ENCODE results near the gene MICAL2. TPM values are rescaled to one million over a fixed set of nuclear protein-coding genes. Genes with fewer than 3 reads are reported as not detected.

MICAL2 gene
- polyA plus RNA-seq, 2 donors: 4.5 to 6.2 TPM

- no peaks in the 10 kb centered on the region for H3K27me3 ChIP-seq (ENCODE audit: control insufficient read depth in 1 of 2, insufficient read depth in 2 of 2, low read length in 2 of 2)
- no peaks in the 10 kb centered on the region for H3K9me3 ChIP-seq (ENCODE audit: control insufficient read depth in 2 of 2, insufficient read depth in 1 of 2, low read depth in 1 of 2, low read length in 1 of 2)
- WGBS, 2 donors: 55 to 57% methylated on average over 7 of the region's 7 CpGs
- H3K27ac ChIP-seq (ENCODE audit: low read depth in 2 of 2, low read length in 1 of 2): peak overlapping the region; percentile 79 to 87
- H3K36me3 ChIP-seq (ENCODE audit: control insufficient read depth in 2 of 2, insufficient read depth in 2 of 2, low read length in 1 of 2): no peaks in the 10 kb centered on the region
- H3K4me1 ChIP-seq (ENCODE audit: control insufficient read depth in 2 of 2, insufficient read depth in 2 of 2, low read length in 1 of 2): peaks cover 2 to 19% of the 10 kb centered on the region in 2 donors
- no peak overlapping the region for H3K4me3 ChIP-seq (ENCODE audit: low read depth in 1 of 2, low read length in 2 of 2)
These were observed 23.1 kb upstream of the MICAL2 start for GRCh38 chr11:12087075-12088004.

GRCh38 chr11:12088047-12088481 is 22.3 kb upstream of the MICAL2 start:
- no peaks in the 10 kb centered on the region for H3K36me3 ChIP-seq (ENCODE audit: control insufficient read depth in 2 of 2, insufficient read depth in 2 of 2, low read length in 1 of 2)
- WGBS, 2 donors: 19 to 32% methylated on average over 7 of the region's 7 CpGs
- no peaks in the 10 kb centered on the region for H3K27me3 ChIP-seq (ENCODE audit: control insufficient read depth in 1 of 2, insufficient read depth in 2 of 2, low read length in 2 of 2)
- no peak overlapping the region for H3K4me3 ChIP-seq (ENCODE audit: low read depth in 1 of 2, low read length in 2 of 2)
- H3K27ac ChIP-seq (ENCODE audit: low read depth in 2 of 2, low read length in 1 of 2): peak overlapping the region; percentile 25 to 69
- no peaks in the 10 kb centered on the region for H3K9me3 ChIP-seq (ENCODE audit: control insufficient read depth in 2 of 2, insufficient read depth in 1 of 2, low read depth in 1 of 2, low read length in 1 of 2)
- peaks cover 2 to 19% of the 10 kb centered on the region in 2 donors for H3K4me1 ChIP-seq (ENCODE audit: control insufficient read depth in 2 of 2, insufficient read depth in 2 of 2, low read length in 1 of 2)

GRCh38 chr11:12088531-12088930 is 21.9 kb upstream of the MICAL2 start:
- H3K27me3 ChIP-seq (ENCODE audit: control insufficient read depth in 1 of 2, insufficient read depth in 2 of 2, low read length in 2 of 2): no peaks in the 10 kb centered on the region
- no peak overlapping the region for H3K4me3 ChIP-seq (ENCODE audit: low read depth in 1 of 2, low read length in 2 of 2)
- H3K36me3 ChIP-seq (ENCODE audit: control insufficient read depth in 2 of 2, insufficient read depth in 2 of 2, low read length in 1 of 2): no peaks in the 10 kb centered on the region
- peak overlapping the region in 1 of 2 donors; percentile 40 for H3K27ac ChIP-seq (ENCODE audit: low read depth in 2 of 2, low read length in 1 of 2)
- H3K9me3 ChIP-seq (ENCODE audit: control insufficient read depth in 2 of 2, insufficient read depth in 1 of 2, low read depth in 1 of 2, low read length in 1 of 2): no peaks in the 10 kb centered on the region
- peaks cover 2 to 19% of the 10 kb centered on the region in 2 donors for H3K4me1 ChIP-seq (ENCODE audit: control insufficient read depth in 2 of 2, insufficient read depth in 2 of 2, low read length in 1 of 2)
- 70 to 80% methylated on average over 9 of the region's 9 CpGs for WGBS, 2 donors

GRCh38 chr11:12089041-12089440 is 21.3 kb upstream of the MICAL2 start:
- Histone ChIP-seq H3K9me3 (ENCODE audit: control insufficient read depth in 2 of 2, insufficient read depth in 1 of 2, low read depth in 1 of 2, low read length in 1 of 2) (no peaks in the 10 kb centered on the region), H3K27ac (ENCODE audit: low read depth in 2 of 2, low read length in 1 of 2) (no peak overlapping the region), H3K4me3 (ENCODE audit: low read depth in 1 of 2, low read length in 2 of 2) (no peak overlapping the region), H3K4me1 (ENCODE audit: control insufficient read depth in 2 of 2, insufficient read depth in 2 of 2, low read length in 1 of 2) (peaks cover 2 to 19% of the 10 kb centered on the region in 2 donors), H3K36me3 (ENCODE audit: control insufficient read depth in 2 of 2, insufficient read depth in 2 of 2, low read length in 1 of 2) (no peaks in the 10 kb centered on the region), H3K27me3 (ENCODE audit: control insufficient read depth in 1 of 2, insufficient read depth in 2 of 2, low read length in 2 of 2) (no peaks in the 10 kb centered on the region)
- 93 to 94% methylated on average over 4 of the region's 4 CpGs for WGBS, 2 donors

- H3K27ac ChIP-seq (ENCODE audit: low read depth in 2 of 2, low read length in 1 of 2): no peak overlapping the region
- 69 to 72% methylated on average over 2 of the region's 2 CpGs for WGBS, 2 donors
These were observed 20.9 kb upstream of the MICAL2 start for GRCh38 chr11:12089473-12089872.

GRCh38 chr11:12090061-12090591 is 20.3 kb upstream of the MICAL2 start:
- Histone ChIP-seq H3K27me3 (ENCODE audit: control insufficient read depth in 1 of 2, insufficient read depth in 2 of 2, low read length in 2 of 2) (no peaks in the 10 kb centered on the region), H3K4me3 (ENCODE audit: low read depth in 1 of 2, low read length in 2 of 2) (no peak overlapping the region), H3K4me1 (ENCODE audit: control insufficient read depth in 2 of 2, insufficient read depth in 2 of 2, low read length in 1 of 2) (peaks cover 2 to 19% of the 10 kb centered on the region in 2 donors), H3K36me3 (ENCODE audit: control insufficient read depth in 2 of 2, insufficient read depth in 2 of 2, low read length in 1 of 2) (no peaks in the 10 kb centered on the region), H3K27ac (ENCODE audit: low read depth in 2 of 2, low read length in 1 of 2) (peak overlapping the region; percentile 68 to 83), H3K9me3 (ENCODE audit: control insufficient read depth in 2 of 2, insufficient read depth in 1 of 2, low read depth in 1 of 2, low read length in 1 of 2) (no peaks in the 10 kb centered on the region)
- WGBS, 2 donors: 28 to 50% methylated on average over 4 of the region's 4 CpGs

More at GRCh38 chr11:12089473-12089872, 20.9 kb upstream of the MICAL2 start:
- Histone ChIP-seq H3K9me3 (ENCODE audit: control insufficient read depth in 2 of 2, insufficient read depth in 1 of 2, low read depth in 1 of 2, low read length in 1 of 2) (no peaks in the 10 kb centered on the region), H3K4me3 (ENCODE audit: low read depth in 1 of 2, low read length in 2 of 2) (no peak overlapping the region), H3K27me3 (ENCODE audit: control insufficient read depth in 1 of 2, insufficient read depth in 2 of 2, low read length in 2 of 2) (no peaks in the 10 kb centered on the region), H3K4me1 (ENCODE audit: control insufficient read depth in 2 of 2, insufficient read depth in 2 of 2, low read length in 1 of 2) (peaks cover 2 to 19% of the 10 kb centered on the region in 2 donors), H3K36me3 (ENCODE audit: control insufficient read depth in 2 of 2, insufficient read depth in 2 of 2, low read length in 1 of 2) (no peaks in the 10 kb centered on the region)

GRCh38 chr11:12090761-12091258 is 19.6 kb upstream of the MICAL2 start:
- H3K27ac ChIP-seq (ENCODE audit: low read depth in 2 of 2, low read length in 1 of 2): peak overlapping the region in 1 of 2 donors; percentile 59
- H3K36me3 ChIP-seq (ENCODE audit: control insufficient read depth in 2 of 2, insufficient read depth in 2 of 2, low read length in 1 of 2): no peaks in the 10 kb centered on the region
- WGBS, 2 donors: 57 to 64% methylated on average over 4 of the region's 4 CpGs
- no peaks in the 10 kb centered on the region for H3K9me3 ChIP-seq (ENCODE audit: control insufficient read depth in 2 of 2, insufficient read depth in 1 of 2, low read depth in 1 of 2, low read length in 1 of 2)
- H3K27me3 ChIP-seq (ENCODE audit: control insufficient read depth in 1 of 2, insufficient read depth in 2 of 2, low read length in 2 of 2): no peaks in the 10 kb centered on the region
- no peak overlapping the region for H3K4me3 ChIP-seq (ENCODE audit: low read depth in 1 of 2, low read length in 2 of 2)
- H3K4me1 ChIP-seq (ENCODE audit: control insufficient read depth in 2 of 2, insufficient read depth in 2 of 2, low read length in 1 of 2): peaks cover 2 to 15% of the 10 kb centered on the region in 2 donors

GRCh38 chr11:12091956-12092558 is 18.3 kb upstream of the MICAL2 start:
- Histone ChIP-seq H3K4me1 (ENCODE audit: control insufficient read depth in 2 of 2, insufficient read depth in 2 of 2, low read length in 1 of 2) (peaks cover 2 to 4% of the 10 kb centered on the region in 2 donors), H3K27ac (ENCODE audit: low read depth in 2 of 2, low read length in 1 of 2) (peak overlapping the region in 1 of 2 donors; percentile 15)
- 78 to 80% methylated on average over 4 of the region's 4 CpGs for WGBS, 2 donors

GRCh38 chr11:12092714-12093113 is 17.7 kb upstream of the MICAL2 start:
- 77 to 84% methylated on average over 6 of the region's 6 CpGs for WGBS, 2 donors
- H3K4me1 ChIP-seq (ENCODE audit: control insufficient read depth in 2 of 2, insufficient read depth in 2 of 2, low read length in 1 of 2): peaks cover 2 to 3% of the 10 kb centered on the region in 2 donors

More at GRCh38 chr11:12091956-12092558, 18.3 kb upstream of the MICAL2 start:
- no peak overlapping the region for H3K4me3 ChIP-seq (ENCODE audit: low read depth in 1 of 2, low read length in 2 of 2)
- H3K27me3 ChIP-seq (ENCODE audit: control insufficient read depth in 1 of 2, insufficient read depth in 2 of 2, low read length in 2 of 2): no peaks in the 10 kb centered on the region
- no peaks in the 10 kb centered on the region for H3K9me3 ChIP-seq (ENCODE audit: control insufficient read depth in 2 of 2, insufficient read depth in 1 of 2, low read depth in 1 of 2, low read length in 1 of 2)
- H3K36me3 ChIP-seq (ENCODE audit: control insufficient read depth in 2 of 2, insufficient read depth in 2 of 2, low read length in 1 of 2): no peaks in the 10 kb centered on the region

More at GRCh38 chr11:12092714-12093113, 17.7 kb upstream of the MICAL2 start:
- H3K4me3 ChIP-seq (ENCODE audit: low read depth in 1 of 2, low read length in 2 of 2): no peak overlapping the region
- no peaks in the 10 kb centered on the region for H3K9me3 ChIP-seq (ENCODE audit: control insufficient read depth in 2 of 2, insufficient read depth in 1 of 2, low read depth in 1 of 2, low read length in 1 of 2)
- no peak overlapping the region for H3K27ac ChIP-seq (ENCODE audit: low read depth in 2 of 2, low read length in 1 of 2)
- H3K27me3 ChIP-seq (ENCODE audit: control insufficient read depth in 1 of 2, insufficient read depth in 2 of 2, low read length in 2 of 2): no peaks in the 10 kb centered on the region
- H3K36me3 ChIP-seq (ENCODE audit: control insufficient read depth in 2 of 2, insufficient read depth in 2 of 2, low read length in 1 of 2): no peaks in the 10 kb centered on the region
